Heart right ventricle (tissue), 16 donors: ENCODE measurements around the gene LRRIQ1. TPM values are rescaled to one million over a fixed set of nuclear protein-coding genes. Genes with fewer than 3 reads are reported as not detected.
"Not testable (repeated sequence)": the region's sequence is repeated elsewhere in the genome, so short reads cannot be mapped to it uniquely, and the experiment has no call there.

ENCODE experiments used
- ATAC-seq, 8 donors: fragments of 200-7000 bp; cut with Tn5 transposase; one replicate each; pipeline ENCODE4 v1.9.1; 2020; ENCODE audit warnings: mild to moderate bottlenecking in 8 of 8, moderate library complexity in 8 of 8, moderate number of reproducible peaks in 1 of 8
- DNase-seq, 2 donors: peaks; one replicate each; pipeline ENCODE4 v3.0.0-alpha.2; 2020
- H3K27ac ChIP-seq, 10 donors: fragments of 200-600 bp; sonication (generic) in 2 of 10; one replicate each; pipeline versions ENCODE4 v1.5.0 to v1.8.0; 2020 to 2022; ENCODE audit warnings: mild to moderate bottlenecking in 3 of 10
- H3K27me3 ChIP-seq, 7 donors: fragments of 200-600 bp; one replicate each; pipeline ENCODE4 v1.8.0; 2021 to 2022; ENCODE audit warnings: mild to moderate bottlenecking in 2 of 7
- H3K36me3 ChIP-seq, 9 donors: fragments of 200-600 bp; sonication (generic) in 1 of 9; one replicate each; pipeline versions ENCODE4 v1.5.0 to v1.8.0; 2020 to 2022; ENCODE audit warnings: mild to moderate bottlenecking in 2 of 9
- H3K4me1 ChIP-seq, 9 donors: fragments of 200-600 bp; sonication (generic) in 1 of 9; one replicate each; pipeline versions ENCODE4 v1.5.0 to v1.8.0; 2020 to 2022; ENCODE audit warnings: mild to moderate bottlenecking in 4 of 9
- H3K4me3 ChIP-seq, 10 donors: fragments of 200-600 bp; sonication (generic) in 2 of 10; one replicate each; pipeline versions ENCODE4 v1.5.0 to v1.8.0; 2020 to 2022; ENCODE audit warnings: mild to moderate bottlenecking in 7 of 10, moderate library complexity in 2 of 10
- H3K9me3 ChIP-seq, 11 donors: fragments of 200-600 bp in 10 of 11; sonication (generic) in 2 of 11; one replicate each; pipeline versions ENCODE4 v1.5.0 to v1.8.0; 2013 to 2022; ENCODE audit warnings: mild to moderate bottlenecking in 2 of 11, control low read depth in 1 of 11, moderate library complexity in 1 of 11
- CTCF ChIP-seq, 9 donors: fragments of 200-600 bp; sonication (generic) in 2 of 9; IDR thresholded peaks; one replicate each; pipeline versions ENCODE4 v1.5.0 to v1.8.0; 2021 to 2022; ENCODE audit warnings: antibody characterized with exemption in 9 of 9, mild to moderate bottlenecking in 5 of 9, moderate library complexity in 1 of 9
- WGBS, 2 donors: extraction: QIAGEN DNeasy Blood & Tissue Kit; methylation state at CpG; one replicate each; pipeline ENCODE4 v1.1.7; 2013; ENCODE audit warnings: inconsistent platforms in 1 of 2; 5-methylcytosine and 5-hydroxymethylcytosine counted together
- intact Hi-C, 10 donors: fragments of 100-400 bp; cut with DNase I; formaldehyde crosslinking; loops; one replicate each; pipeline versions ENCODE4 v1.11.1 to v1.14.2; 2022
- polyA plus RNA-seq, 2 donors: library from polyadenylated mRNA; stranded (reverse); fragments of 200-250 nt; gene quantifications; one replicate each; pipeline ENCODE4 v1.2.3, GENCODE V29; 2013
- total RNA-seq, 10 donors: library from RNA; stranded (reverse); fragmentation: NEBNext Ultra II Directional in 3 of 10; extraction: Animal tissue kit (Norgen Biotek cat#: 25700) in 3 of 10; gene quantifications; one replicate each; pipeline versions ENCODE4 v1.2.1 to v1.2.4, GENCODE V29; 2021 to 2023
- donor health status: Arrhythmogenic right ventricular cardiomyopathy.
- donor health status: ischemic (EF 13 %, LVEDD 7.1; RV severe dilation, severe dysfunction).
- donor health status: healthy with polysubstance abuse.
- donor health status: DM: no; HTN: yes; CAD: no.
- donor health status: DM: no; HTN: no; CAD: no.
- donor health status: ischemic (EF 25% LVEDD 6.9; RV normal size, moderate dysfunction).
- donor health status: ischemic (EF 25% LVEDD 5.7; RV mildly dilated, moderate dysfunction).
- donor health status: healthy.
- donor health status: DM: yes; HTN: yes; CAD: no.
- donor health status: Ischemic cardiomyopathy.
- donor health status: ischemic (EF 35%, LVEDD 5.7; RV mildly dilated, moderate dysfunction).
- donor health status: nonischemic (EF 11% LVEDD 7.7; RV severe dilation, severe dysfunction).
- donor health status: DM: yes; HTN: yes; CAD: no.
- donor health status: PGD.
- donor health status: ischemic (EF 29% LVEDD 5.4; RV normal size, mild dysfunction).
- donor health status: nonischemic (EF 23%, LVEDD 6.1; RV moderate dilation, normal function).

LRRIQ1 gene
- total and polyA plus RNA-seq, 12 donors = 0.04 to 0.79 (median 0.15) TPM; not detected in 1

- intact Hi-C loops = no loop called here
- H3K9me3 ChIP-seq = no peaks in the 10 kb centered on the region
- ATAC-seq = no peak
Measured at GRCh38 chr12:85004204-85004603, 31.9 kb upstream of the LRRIQ1 start.

GRCh38 chr12:85005047-85005446, 31.1 kb upstream of the LRRIQ1 start:
- H3K4me1 ChIP-seq, H3K4me3 ChIP-seq, ATAC-seq, DNase-seq, H3K27ac ChIP-seq, H3K27me3 ChIP-seq, H3K9me3 ChIP-seq, H3K36me3 ChIP-seq, intact Hi-C loops: not testable (repeated sequence)
- 46 to 58% methylated on average over 2 of the region's 2 CpGs for WGBS, 2 donors

More at GRCh38 chr12:85004204-85004603, 31.9 kb upstream of the LRRIQ1 start:
- no peak for TF ChIP-seq CTCF (IDR thresholded peaks at IDR 0.05)
- Histone ChIP-seq H3K4me1 (no peaks in the 10 kb centered on the region), H3K27me3 (no peaks in the 10 kb centered on the region), H3K4me3 (no peak overlapping the region), H3K36me3 (no peaks in the 10 kb centered on the region), H3K27ac (no peak overlapping the region)
- DNase-seq = no peak

GRCh38 chr12:85005615-85006014, 30.5 kb upstream of the LRRIQ1 start:
- no peaks in the 10 kb centered on the region for H3K9me3 ChIP-seq
- no peak for TF ChIP-seq CTCF (IDR thresholded peaks at IDR 0.05)
- no peaks in the 10 kb centered on the region for H3K36me3 ChIP-seq
- no peaks in the 10 kb centered on the region for H3K4me1 ChIP-seq
- intact Hi-C loops = no loop called here
- ATAC-seq (no peak), DNase-seq (no peak)
- H3K27ac ChIP-seq = no peak overlapping the region
- 82 to 90% methylated on average over 1 of the region's 1 CpG for WGBS, 2 donors
- no peaks in the 10 kb centered on the region for H3K27me3 ChIP-seq
- H3K4me3 ChIP-seq = no peak overlapping the region

- no peak for ATAC-seq
- no peak overlapping the region for H3K27ac ChIP-seq
- no peak for TF ChIP-seq CTCF (IDR thresholded peaks at IDR 0.05)
- 60 to 72% methylated on average over 1 of the region's 1 CpG for WGBS, 2 donors
- no peaks in the 10 kb centered on the region for H3K4me1 ChIP-seq
- DNase-seq = no peak
- intact Hi-C loops = no loop called here
- no peaks in the 10 kb centered on the region for H3K36me3 ChIP-seq
- no peaks in the 10 kb centered on the region for H3K9me3 ChIP-seq
- no peak overlapping the region for H3K4me3 ChIP-seq
- H3K27me3 ChIP-seq = no peaks in the 10 kb centered on the region
Measured at GRCh38 chr12:85006206-85006605, 29.9 kb upstream of the LRRIQ1 start.

GRCh38 chr12:85007836-85008235, 28.3 kb upstream of the LRRIQ1 start:
- no peaks in the 10 kb centered on the region for H3K9me3 ChIP-seq
- TF ChIP-seq CTCF (IDR thresholded peaks at IDR 0.05) = no peak
- intact Hi-C loops = no loop called here
- 55 to 57% methylated on average over 4 of the region's 4 CpGs for WGBS, 2 donors
- no peak overlapping the region for H3K27ac ChIP-seq
- no peaks in the 10 kb centered on the region for H3K4me1 ChIP-seq
- H3K4me3 ChIP-seq = no peak overlapping the region
- DNase-seq = no peak
- no peak for ATAC-seq
- no peaks in the 10 kb centered on the region for H3K27me3 ChIP-seq
- no peaks in the 10 kb centered on the region for H3K36me3 ChIP-seq
